Measurements from ENCODE around the gene HOXB6.
A peak's percentile ranks its signal among the peaks of the same experiment; 100 is the strongest.

Gene HOXB6

GRCh38 chr17:48610282-48611211 lies 5.8 kb upstream of the HOXB6 start, which contains the start of gene HOXB7:
TSS of gene HOXB7 (minus strand) at chr17:48611017. CDS start at chr17:48610918, 99 bp downstream.
- DNase-seq = peak in 5 of 51 donors; percentile 1 to 18 (median 2)

- DNase-seq = no peak
Measured at GRCh38 chr17:48609759-48610281, 5.0 kb upstream of the HOXB6 start.

- no peak for DNase-seq
Measured at GRCh38 chr17:48609033-48609432, 4.2 kb upstream of the HOXB6 start.

GRCh38 chr17:48608494-48608834 lies 3.7 kb upstream of the HOXB6 start:
- DNase-seq = no peak

- DNase-seq = no peak
Measured at GRCh38 chr17:48606892-48607614, 2.3 kb upstream of the HOXB6 start.

- DNase-seq = no peak
Measured at GRCh38 chr17:48605991-48606891, 1.5 kb upstream of the HOXB6 start.

- no peak for DNase-seq
Measured at GRCh38 chr17:48605409-48605919, 678 bp upstream of the HOXB6 start.

- no peak for DNase-seq
Measured at GRCh38 chr17:48603959-48604769, 622 bp downstream of the HOXB6 start.

- no peak for DNase-seq
Measured at GRCh38 chr17:48601539-48602425, 3.0 kb downstream of the HOXB6 start.

GRCh38 chr17:48601207-48601538 lies 3.6 kb downstream of the HOXB6 start:
- DNase-seq = no peak

GRCh38 chr17:48600244-48601098 lies 4.3 kb downstream of the HOXB6 start:
- DNase-seq = no peak

GRCh38 chr17:48599354-48599753 lies 5.4 kb downstream of the HOXB6 start:
- no peak for DNase-seq

GRCh38 chr17:48598736-48599135 lies 6.0 kb downstream of the HOXB6 start:
- no peak for DNase-seq

- no peak for DNase-seq
Measured at GRCh38 chr17:48597778-48598631, 6.8 kb downstream of the HOXB6 start.

GRCh38 chr17:48597528-48597777 lies 7.3 kb downstream of the HOXB6 start:
- no peak for DNase-seq

GRCh38 chr17:48596735-48597527 lies 7.9 kb downstream of the HOXB6 start:
- DNase-seq = no peak
